Activated CD8-positive, alpha-beta T cell treated with anti-CD3 and anti-CD28 coated beads for 36 hours (primary cell): ENCODE results near the gene LRRC8D. TPM values are rescaled to one million over a fixed set of nuclear protein-coding genes. Genes with fewer than 3 reads are reported as not detected.

Experiments
- ATAC-seq: fragments of 200-7000 bp; cut with Tn5 transposase; one replicate; pipeline ENCODE4 v1.10.0; 2021; ENCODE audit warnings: mild to moderate bottlenecking, moderate library complexity
- CTCF ChIA-PET: fragments of 350-600 bp; sonication (Branson Sonifier 250); formaldehyde crosslinking; loops from one replicate; lab custom pipeline; 2021; ENCODE audit warnings: antibody characterized with exemption; lab: Charles Lee
- POLR2A ChIA-PET: fragments of 350-600 bp; sonication (Branson Sonifier 250); formaldehyde crosslinking; loops from one replicate; lab custom pipeline; 2021; ENCODE audit warnings: antibody characterized with exemption; lab: Charles Lee
- DNase-seq: peaks from one replicate; pipeline ENCODE4 v3.0.0-alpha.2; 2020
- H3K27ac Mint-ChIP-seq: one replicate; pipeline ENCODE4 v1.8.0; 2021; ENCODE audit warnings: mild to moderate bottlenecking, mixed read lengths
- H3K27me3 Mint-ChIP-seq: one replicate; pipeline ENCODE4 v1.8.0; 2021; ENCODE audit warnings: mixed read lengths
- H3K36me3 Mint-ChIP-seq: one replicate; pipeline ENCODE4 v1.8.0; 2021; ENCODE audit warnings: low read depth, mixed read lengths
- H3K4me1 Mint-ChIP-seq: one replicate; pipeline ENCODE4 v1.8.0; 2021; ENCODE audit warnings: low read depth, mixed read lengths
- H3K4me3 Mint-ChIP-seq: one replicate; pipeline ENCODE4 v1.8.0; 2021; ENCODE audit warnings: mild to moderate bottlenecking, moderate library complexity, mixed read lengths
- H3K9me3 Mint-ChIP-seq: one replicate; pipeline ENCODE4 v1.8.0; 2021; ENCODE audit warnings: mixed read lengths
- intact Hi-C: fragments of 100-400 bp; cut with micrococcal nuclease; formaldehyde crosslinking; loops from one replicate; pipeline ENCODE4 v1.10.0; 2022
- total RNA-seq, 2 experiments: library from RNA; stranded (reverse); gene quantifications; one replicate each; pipeline ENCODE4 v1.2.3, GENCODE V29; 2021
- TF ChIP-seq, protein P1 (sequence below): fragments of 200-600 bp; IDR thresholded peaks from one replicate; pipeline ENCODE4 v1.8.0; 2022; ENCODE audit warnings: antibody characterized with exemption, mild to moderate bottlenecking

Gene LRRC8D
- total RNA-seq, 2 experiments from 2014 or later = 26.3 to 27.5 TPM

DNA sequence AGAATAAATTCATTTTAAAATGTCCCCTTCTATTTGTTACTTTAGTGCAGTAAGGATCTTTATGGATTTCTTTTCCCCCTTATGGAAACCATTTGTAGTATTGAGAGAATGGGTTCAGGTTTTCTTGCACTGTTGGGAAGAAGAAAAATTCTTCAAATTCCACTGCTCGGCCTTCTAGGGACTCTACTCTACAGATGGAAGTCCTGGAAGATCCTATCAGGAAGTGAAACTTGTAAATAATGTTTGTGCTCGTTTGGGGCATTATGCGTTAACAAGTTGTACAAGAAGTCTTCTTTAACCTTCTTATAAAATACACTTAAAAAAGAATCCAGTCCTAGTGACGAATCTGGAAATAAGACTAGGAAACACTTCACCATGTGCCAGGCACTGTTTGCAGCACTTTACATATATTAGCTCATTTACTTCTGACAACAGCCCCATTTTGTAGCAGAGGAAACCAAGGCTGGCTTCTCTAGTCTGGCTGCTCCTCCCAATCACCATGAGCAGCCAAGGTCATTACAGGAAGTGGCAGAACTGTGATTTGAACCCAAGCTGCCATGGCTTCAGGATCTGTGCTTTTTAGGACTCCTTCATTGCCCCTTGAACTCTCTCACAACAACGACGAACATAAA, 11.8 kb downstream of the LRRC8D start:
- Mint-ChIP-seq H3K27me3 (no peaks in the 10 kb centered on the region), H3K27ac (no peak overlapping the region), H3K9me3 (no peaks in the 10 kb centered on the region), H3K36me3 (peaks cover under 1% of the 10 kb centered on the region), H3K4me1 (peaks cover 16% of the 10 kb centered on the region), H3K4me3 (no peak overlapping the region)
- CTCF ChIA-PET = interaction anchor here (0.9 kb wide), 1 partner anchor 28 kb away, joined by 3 read pairs; no protein-coding TSS in a partner anchor
- no peak for DNase-seq
- intact Hi-C loops = no loop called here
- TF ChIP-seq, protein P1, sequence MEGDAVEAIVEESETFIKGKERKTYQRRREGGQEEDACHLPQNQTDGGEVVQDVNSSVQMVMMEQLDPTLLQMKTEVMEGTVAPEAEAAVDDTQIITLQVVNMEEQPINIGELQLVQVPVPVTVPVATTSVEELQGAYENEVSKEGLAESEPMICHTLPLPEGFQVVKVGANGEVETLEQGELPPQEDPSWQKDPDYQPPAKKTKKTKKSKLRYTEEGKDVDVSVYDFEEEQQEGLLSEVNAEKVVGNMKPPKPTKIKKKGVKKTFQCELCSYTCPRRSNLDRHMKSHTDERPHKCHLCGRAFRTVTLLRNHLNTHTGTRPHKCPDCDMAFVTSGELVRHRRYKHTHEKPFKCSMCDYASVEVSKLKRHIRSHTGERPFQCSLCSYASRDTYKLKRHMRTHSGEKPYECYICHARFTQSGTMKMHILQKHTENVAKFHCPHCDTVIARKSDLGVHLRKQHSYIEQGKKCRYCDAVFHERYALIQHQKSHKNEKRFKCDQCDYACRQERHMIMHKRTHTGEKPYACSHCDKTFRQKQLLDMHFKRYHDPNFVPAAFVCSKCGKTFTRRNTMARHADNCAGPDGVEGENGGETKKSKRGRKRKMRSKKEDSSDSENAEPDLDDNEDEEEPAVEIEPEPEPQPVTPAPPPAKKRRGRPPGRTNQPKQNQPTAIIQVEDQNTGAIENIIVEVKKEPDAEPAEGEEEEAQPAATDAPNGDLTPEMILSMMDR = no peak
- POLR2A ChIA-PET = interaction anchor here (0.6 to 2.5 kb wide), 2 partner anchors 11 to 12 kb away, joined by 3 to 17 read pairs; partner anchors contain the start of gene LRRC8D
- ATAC-seq = no peak

DNA sequence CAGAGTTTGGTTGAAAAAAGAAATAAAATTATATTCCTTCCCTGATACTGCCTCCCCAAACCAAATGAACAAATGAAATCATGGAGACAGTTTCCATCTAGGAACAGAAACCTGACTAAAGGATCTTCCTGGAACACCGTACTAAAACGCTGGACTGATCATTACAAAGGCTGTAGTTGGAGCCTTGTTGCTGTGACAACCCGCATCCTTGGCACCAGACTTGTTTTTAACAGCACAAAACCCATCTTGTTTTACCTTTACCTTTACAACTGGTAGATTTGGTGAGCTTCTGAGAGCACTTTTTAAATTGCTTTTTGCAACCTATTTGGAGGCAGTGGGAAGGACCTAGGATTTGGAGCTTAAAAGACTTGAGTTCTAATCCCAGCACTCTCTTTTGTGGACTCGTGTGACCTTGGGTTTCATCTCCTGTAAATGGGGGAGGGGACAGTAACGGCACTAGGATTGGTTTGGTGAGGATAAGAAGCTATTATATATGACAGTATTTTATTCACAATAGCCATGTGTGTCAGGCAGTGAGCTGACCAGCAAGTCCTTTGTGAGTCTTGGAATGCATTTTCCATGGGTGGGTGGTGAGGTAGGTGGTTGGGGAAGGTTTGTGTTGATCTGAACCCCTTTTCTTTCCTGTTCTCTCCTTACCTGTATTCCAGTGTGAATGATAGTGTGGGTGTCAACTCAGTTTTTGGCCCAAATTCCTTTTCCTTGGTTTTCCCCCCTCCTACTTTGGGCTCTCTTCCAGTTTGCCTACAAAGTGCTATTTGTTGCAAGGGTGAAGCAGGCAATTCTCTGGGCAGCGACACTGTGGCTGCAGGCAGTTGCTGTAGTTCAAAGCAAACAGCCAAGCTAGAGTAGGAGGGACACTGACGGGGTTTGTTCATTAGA, 12.6 kb downstream of the LRRC8D start:
- Mint-ChIP-seq H3K4me3 (no peak overlapping the region), H3K36me3 (no peaks in the 10 kb centered on the region), H3K27ac (no peak overlapping the region), H3K9me3 (no peaks in the 10 kb centered on the region), H3K27me3 (no peaks in the 10 kb centered on the region), H3K4me1 (peaks cover 16% of the 10 kb centered on the region)
- ATAC-seq (no peak), DNase-seq (no peak)
- ChIA-PET CTCF (interaction anchor here (0.9 to 1.8 kb wide), 5 partner anchors 9 to 154 kb away, joined by 3 to 7 read pairs (median 4); no protein-coding TSS in a partner anchor), POLR2A (interaction anchor here (2.5 kb wide), 1 partner anchor 10 kb away, joined by 17 read pairs; no protein-coding TSS in a partner anchor)
- TF ChIP-seq, protein P1 = no peak
- intact Hi-C loops = no loop called here

DNA sequence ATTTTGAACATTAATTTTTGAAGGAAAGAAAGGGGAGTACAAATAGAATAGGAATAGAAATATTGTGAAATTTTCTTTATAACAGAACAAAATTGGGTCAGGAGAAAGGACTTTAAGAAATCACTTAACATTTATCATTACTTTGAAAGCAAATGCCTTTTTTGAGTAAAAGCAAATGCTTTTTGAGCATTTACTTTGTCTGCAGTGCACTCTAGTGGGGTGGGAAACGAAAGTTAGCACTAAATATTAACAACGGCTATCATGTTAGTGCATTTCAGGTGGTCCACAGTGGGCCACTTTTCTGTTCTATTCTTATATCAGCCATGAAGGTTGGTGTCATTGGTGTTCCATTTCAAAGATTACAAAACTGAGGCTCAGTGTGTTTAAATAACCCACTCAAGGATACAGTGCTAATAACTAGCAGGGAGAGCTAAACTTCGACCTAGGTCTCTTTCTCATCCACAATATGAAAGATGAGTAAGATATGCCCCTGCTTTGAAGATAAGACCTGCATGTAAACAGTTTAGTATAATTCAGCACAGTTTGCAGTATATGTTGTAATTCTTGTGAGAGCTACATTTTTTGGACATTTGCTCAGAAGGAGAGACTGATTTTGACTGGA, 13.4 kb downstream of the LRRC8D start:
- ChIA-PET CTCF (interaction anchor here (0.8 to 1.8 kb wide), 5 partner anchors 8 to 153 kb away, joined by 3 to 7 read pairs (median 4); no protein-coding TSS in a partner anchor), POLR2A (interaction anchor here (2.5 kb wide), 1 partner anchor 9 kb away, joined by 17 read pairs; no protein-coding TSS in a partner anchor)
- ATAC-seq (no peak), DNase-seq (no peak)
- intact Hi-C loops = no loop called here
- Mint-ChIP-seq H3K9me3 (no peaks in the 10 kb centered on the region), H3K27ac (no peak overlapping the region), H3K27me3 (no peaks in the 10 kb centered on the region), H3K36me3 (no peaks in the 10 kb centered on the region), H3K4me1 (peaks cover 16% of the 10 kb centered on the region), H3K4me3 (no peak overlapping the region)
- TF ChIP-seq, protein P1 = no peak

DNA sequence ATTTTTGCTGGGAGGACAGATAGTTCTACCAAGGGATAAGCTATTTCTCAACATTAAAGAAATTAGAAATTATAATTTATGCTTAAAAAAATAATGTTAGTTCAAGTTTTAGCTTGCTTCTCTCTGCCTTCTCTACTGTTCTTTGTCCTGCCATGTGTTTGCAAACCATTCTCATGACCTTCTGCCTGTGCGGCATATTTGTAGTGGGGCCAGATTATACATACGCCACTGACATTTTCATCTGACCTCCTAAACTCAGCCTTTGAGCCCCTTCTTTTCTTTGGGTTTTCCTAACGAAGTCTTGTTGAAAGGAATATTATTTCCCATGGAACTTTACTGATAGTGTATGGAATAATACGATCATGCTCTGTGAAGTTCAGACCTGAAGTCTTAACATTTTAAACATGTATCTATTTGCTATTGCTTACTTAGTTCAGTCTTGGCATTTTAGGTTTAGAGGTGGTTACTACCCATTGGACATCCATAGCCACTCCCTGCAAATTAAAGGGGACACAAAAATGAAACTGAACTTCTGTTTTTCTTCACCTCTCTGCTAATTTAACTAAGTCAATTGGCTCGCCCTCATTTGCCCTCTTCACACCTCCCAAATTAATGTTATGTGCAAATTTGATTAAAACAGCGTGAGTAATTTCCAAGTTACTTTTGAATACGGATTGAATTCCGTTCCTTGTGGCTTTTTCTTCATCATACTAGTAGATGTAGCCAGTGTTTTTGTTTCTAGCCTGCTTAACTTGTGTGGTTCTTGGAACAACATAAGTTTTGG, 15.6 kb downstream of the LRRC8D start:
- POLR2A ChIA-PET = no interaction called here
- no peak overlapping the region for H3K27ac Mint-ChIP-seq
- peaks cover 22% of the 10 kb centered on the region for H3K4me1 Mint-ChIP-seq
- no peak for DNase-seq
- H3K4me3 Mint-ChIP-seq = no peak overlapping the region
- no peaks in the 10 kb centered on the region for H3K27me3 Mint-ChIP-seq
- no peaks in the 10 kb centered on the region for H3K36me3 Mint-ChIP-seq
- H3K9me3 Mint-ChIP-seq = no peaks in the 10 kb centered on the region
- CTCF ChIA-PET = interaction anchor here (0.6 to 0.8 kb wide), 4 partner anchors 12 to 150 kb away, joined by 3 to 4 read pairs (median 4); no protein-coding TSS in a partner anchor
- no peak for ATAC-seq
- intact Hi-C loops = no loop called here
- TF ChIP-seq, protein P1 = no peak
